Endothelial cell of umbilical vein (primary cell): Measurements from ENCODE around the gene HTR2C. TPM values are rescaled to one million over a fixed set of nuclear protein-coding genes. Genes with fewer than 3 reads are reported as not detected.

Experiments
- BruUV-seq: library from RNA; stranded (reverse); fragments of 400-500 nt; replicated peaks from 2 replicates; lab custom pipeline; 2021; lab: Mats Ljungman, UMichigan
- CTCF ChIA-PET: fragments of 300-600, 350-600 bp; sonication (Branson Sonifier 250); formaldehyde crosslinking; loops from one replicate; lab custom pipeline; 2021; ENCODE audit warnings: antibody characterized with exemption, inconsistent platforms; lab: Charles Lee
- POLR2A ChIA-PET: fragments of 300-600, 350-600 bp; sonication (Branson Sonifier 250); formaldehyde crosslinking; loops from one replicate; lab custom pipeline; 2021; ENCODE audit warnings: antibody characterized with exemption, inconsistent platforms; lab: Charles Lee
- DNase-seq: peaks from one replicate; pipeline ENCODE4 v3.0.0-alpha.2; 2011; ENCODE audit warnings: low read depth, low spot score
- FAIRE-seq: peaks from 2 replicates; lab custom pipeline; 2011; peaks lifted over from hg19 to GRCh38; lab: Jason Lieb, UNC
- H2AFZ ChIP-seq: 2 replicates; pipeline ENCODE4 v1.6.0; 2012; ENCODE audit warnings: low read depth, low read length, control low read depth, inconsistent platforms
- H3K27ac ChIP-seq: 2 replicates; pipeline ENCODE4 v1.5.1; 2011; ENCODE audit warnings: low read depth, mild to moderate bottlenecking, control low read depth, low read length, moderate library complexity; ENCODE audit not compliant: insufficient read depth
- H3K27me3 ChIP-seq, 2 experiments: 2 replicates each; pipeline versions ENCODE4 v1.6.0 to v1.6.1; 2011; ENCODE audit warnings: low read length in 2 of 2, mixed read lengths in 1 of 2; ENCODE audit not compliant: control insufficient read depth in 2 of 2, insufficient read depth in 2 of 2
- H3K36me3 ChIP-seq, 2 experiments: 2 replicates in 1 of 2; 3 replicates in 1 of 2; pipeline ENCODE4 v1.5.1; 2011; ENCODE audit warnings: low read length in 2 of 2, mild to moderate bottlenecking in 1 of 2, moderate library complexity in 1 of 2; ENCODE audit not compliant: control insufficient read depth in 2 of 2, insufficient read depth in 2 of 2; ENCODE audit errors: extremely low read depth in 1 of 2
- H3K4me1 ChIP-seq: 3 replicates; pipeline ENCODE4 v1.5.1; 2011; ENCODE audit warnings: mild to moderate bottlenecking, low read length; ENCODE audit not compliant: control insufficient read depth, insufficient read depth; ENCODE audit errors: extremely low read depth
- H3K4me2 ChIP-seq: 2 replicates; pipeline ENCODE4 v1.6.1; 2011; ENCODE audit warnings: low read length, control low read depth, mixed read lengths; ENCODE audit not compliant: insufficient read depth
- H3K4me3 ChIP-seq, 3 experiments: fragments of 200-600 bp in 1 of 3; sonication (generic), shearing (Covaris generic) in 1 of 3; replicated peaks in 1 of 3; 2 replicates each; pipeline ENCODE4 v1.5.1; 2011 to 2016; ENCODE audit warnings: control low read depth in 3 of 3, low read length in 3 of 3, mild to moderate bottlenecking in 2 of 3, inconsistent platforms in 1 of 3, low read depth in 1 of 3, moderate library complexity in 1 of 3; ENCODE audit not compliant: insufficient read depth in 1 of 3
- H3K79me2 ChIP-seq: 2 replicates; pipeline ENCODE4 v1.6.0; 2012; ENCODE audit warnings: low read length, inconsistent platforms; ENCODE audit not compliant: control insufficient read depth, insufficient read depth
- H3K9ac ChIP-seq: replicated peaks from 2 replicates; pipeline ENCODE3; 2011; ENCODE audit warnings: low read length, control low read depth; ENCODE audit not compliant: insufficient read depth; ENCODE audit errors: extremely low read depth
- H3K9me1 ChIP-seq: replicated peaks from 3 replicates; pipeline ENCODE4 v1.6.0; 2011; ENCODE audit warnings: mild to moderate bottlenecking, low read length; ENCODE audit not compliant: control insufficient read depth, insufficient read depth; ENCODE audit errors: extremely low read depth
- H3K9me3 ChIP-seq: replicated peaks from 2 replicates; pipeline ENCODE4 v1.5.1; 2012; ENCODE audit warnings: low read length, inconsistent platforms; ENCODE audit not compliant: control insufficient read depth, insufficient read depth
- H4K20me1 ChIP-seq: replicated peaks from 2 replicates; pipeline ENCODE3; 2011; ENCODE audit warnings: mild to moderate bottlenecking, low read length; ENCODE audit not compliant: control insufficient read depth, insufficient read depth; ENCODE audit errors: extremely low read depth
- EZH2 ChIP-seq: IDR thresholded peaks from 2 replicates; pipeline ENCODE4 v1.6.1; 2012; ENCODE audit warnings: borderline replicate concordance, low read depth, mild to moderate bottlenecking, moderate library complexity, low read length, inconsistent platforms; ENCODE audit not compliant: severe bottlenecking
- GATA2 ChIP-seq: IDR thresholded peaks from 2 replicates; pipeline ENCODE4 v1.7.0; 2011; ENCODE audit warnings: low read depth, mild to moderate bottlenecking, moderate library complexity, mixed read lengths, low read length; ENCODE audit not compliant: insufficient read length, insufficient read depth
- MAX ChIP-seq: IDR thresholded peaks from 2 replicates; pipeline ENCODE4 v1.6.1; 2011; ENCODE audit not compliant: insufficient read depth, insufficient read length
- MYC ChIP-seq: IDR thresholded peaks from one replicate; pipeline ENCODE4 v1.6.1; 2011; ENCODE audit warnings: mild to moderate bottlenecking, low read depth, low read length
- POLR2A ChIP-seq: IDR thresholded peaks from 2 replicates; pipeline ENCODE4 v1.6.1; 2012; ENCODE audit warnings: low read depth, mild to moderate bottlenecking, control low read depth, low read length
- POLR2AphosphoS5 ChIP-seq: IDR thresholded peaks from 2 replicates; pipeline ENCODE4 v1.6.1; 2012; ENCODE audit warnings: low read depth, mild to moderate bottlenecking, control low read depth, low read length, moderate library complexity; ENCODE audit not compliant: insufficient read depth
- dilution Hi-C: fragments of 300-500 bp; cut with MboI; formaldehyde crosslinking; loops from one replicate; pipeline ENCODE4 v1.15.0; 2019; ENCODE audit warnings: low sequenced_read_pairs; ENCODE audit not compliant: extremely low pct_ligation_motif_present
- intact Hi-C: fragments of 100-400 bp; cut with micrococcal nuclease; formaldehyde crosslinking; loops from one replicate; pipeline ENCODE4 v1.10.0; 2022
- polyA plus RNA-seq, 4 experiments: library from polyadenylated mRNA; depleted of rRNA in 3 of 4; stranded (reverse) in 3 of 4; unstranded in 1 of 4; fragments of >200 nt; gene quantifications; 2 replicates each; pipeline versions ENCODE4 v1.2.1 to v1.2.3, GENCODE V29; 2011 to 2012; ENCODE audit warnings: missing spikeins in 1 of 4
- total RNA-seq: library from RNA; stranded (reverse); gene quantifications from 2 replicates; pipeline ENCODE4 v1.2.3, GENCODE V29; 2021

The HTR2C gene
- total and polyA plus RNA-seq, 2 donors (not counting 3 experiments of a cell fraction or from before 2014, with no cell fraction given): not detected

GRCh38 chrX:114581528-114582263 lies 2.2 kb upstream of the HTR2C start:
- Histone ChIP-seq H3K9ac (no peak overlapping the region), H3K9me3 (no peaks in the 10 kb centered on the region), H3K27ac (no peak overlapping the region), H3K36me3 (no peaks in the 10 kb centered on the region), H2AFZ (no peak overlapping the region), H3K4me2 (no peak overlapping the region), H3K4me1 (no peaks in the 10 kb centered on the region), H3K27me3 (peaks cover 34 to 49% of the 10 kb centered on the region in 2 experiments), H4K20me1 (no peaks in the 10 kb centered on the region), H3K9me1 (no peaks in the 10 kb centered on the region), H3K79me2 (no peaks in the 10 kb centered on the region), H3K4me3 (no peak overlapping the region)
- intact Hi-C loops: no loop called here
- FAIRE-seq (no peak), DNase-seq (no peak)
- ChIA-PET POLR2A (no interaction called here), CTCF (no interaction called here)
- dilution Hi-C loops: no loop called here
- no TSS peak for BruUV-seq
- TF ChIP-seq MYC: no peak
- TF ChIP-seq EZH2: peak; percentile 34

- dilution Hi-C loops: no loop called here
These were observed 1.6 kb upstream of the HTR2C start for GRCh38 chrX:114582264-114582632.

More at GRCh38 chrX:114582264-114582632, 1.6 kb upstream of the HTR2C start:
- Histone ChIP-seq H3K9ac (no peak overlapping the region), H3K79me2 (no peaks in the 10 kb centered on the region), H3K4me2 (no peak overlapping the region), H3K36me3 (no peaks in the 10 kb centered on the region), H3K9me1 (no peaks in the 10 kb centered on the region), H3K27ac (no peak overlapping the region), H3K4me3 (no peak overlapping the region), H2AFZ (no peak overlapping the region), H3K4me1 (no peaks in the 10 kb centered on the region), H3K9me3 (no peaks in the 10 kb centered on the region), H3K27me3 (peaks cover 34 to 49% of the 10 kb centered on the region in 2 experiments), H4K20me1 (no peaks in the 10 kb centered on the region)
- FAIRE-seq: no peak
- no TSS peak for BruUV-seq
- CTCF ChIA-PET: no interaction called here
- POLR2A ChIA-PET: no interaction called here
- intact Hi-C loops: no loop called here
- no peak for DNase-seq
- TF ChIP-seq EZH2: no peak
- no peak for TF ChIP-seq MYC
- TF ChIP-seq MAX: no peak
- TF ChIP-seq POLR2A: no peak
- no peak for TF ChIP-seq POLR2AphosphoS5
- TF ChIP-seq GATA2: no peak
